ENCODE measurements around the gene BAAT. TPM values are rescaled to one million over a fixed set of nuclear protein-coding genes. Genes with fewer than 3 reads are reported as not detected.
A peak's percentile ranks its signal among the peaks of the same experiment; 100 is the strongest.

BAAT gene
- total and polyA plus RNA-seq, 2 experiments from 2014 or later: 19.8 to 41.8 TPM

DNA sequence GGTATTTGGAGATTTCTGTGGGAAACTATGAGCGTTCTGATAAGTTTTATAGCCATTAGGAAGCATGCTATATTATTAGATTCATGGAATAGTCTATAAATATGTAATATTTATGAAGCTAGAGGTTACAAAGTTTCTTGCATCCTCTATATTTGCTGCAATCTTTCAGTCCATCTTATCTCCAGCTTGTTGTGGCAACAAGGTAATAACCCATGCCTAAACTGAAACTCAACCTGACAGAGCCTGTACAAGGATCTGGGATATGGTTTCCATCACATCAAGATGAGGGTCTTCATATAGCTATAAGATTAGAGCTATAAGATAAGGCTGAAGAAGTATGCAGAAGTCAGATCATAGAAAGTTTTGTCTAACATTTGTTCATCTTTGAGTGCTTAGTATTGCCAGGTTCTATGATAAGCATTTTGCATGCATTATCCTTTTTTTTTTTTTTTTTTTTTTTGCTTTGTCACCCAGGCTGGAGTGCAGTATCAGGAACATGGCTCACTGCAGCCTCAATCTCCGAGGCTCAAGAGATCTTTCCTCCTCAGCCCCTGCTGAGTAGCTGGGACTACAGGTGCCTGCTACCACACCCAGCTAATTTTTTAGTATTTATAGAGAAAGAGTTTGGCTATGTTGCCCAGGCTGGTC, 14.8 kb downstream of the BAAT start:
- no peaks in the 10 kb centered on the region for H3K36me3 ChIP-seq (replicated peaks; ENCODE audit: insufficient read depth, low read depth)
- DNase-seq (ENCODE audit: low spot score): no peak
- no peak overlapping the region for H3K4me3 ChIP-seq
- H4K20me1 ChIP-seq (ENCODE audit: insufficient read depth, poor library complexity, severe bottlenecking): no peaks in the 10 kb centered on the region
- TF ChIP-seq EZH2 (IDR thresholded peaks at IDR 0.05; ENCODE audit: borderline replicate concordance): no peak
- TF ChIP-seq, protein P1, sequence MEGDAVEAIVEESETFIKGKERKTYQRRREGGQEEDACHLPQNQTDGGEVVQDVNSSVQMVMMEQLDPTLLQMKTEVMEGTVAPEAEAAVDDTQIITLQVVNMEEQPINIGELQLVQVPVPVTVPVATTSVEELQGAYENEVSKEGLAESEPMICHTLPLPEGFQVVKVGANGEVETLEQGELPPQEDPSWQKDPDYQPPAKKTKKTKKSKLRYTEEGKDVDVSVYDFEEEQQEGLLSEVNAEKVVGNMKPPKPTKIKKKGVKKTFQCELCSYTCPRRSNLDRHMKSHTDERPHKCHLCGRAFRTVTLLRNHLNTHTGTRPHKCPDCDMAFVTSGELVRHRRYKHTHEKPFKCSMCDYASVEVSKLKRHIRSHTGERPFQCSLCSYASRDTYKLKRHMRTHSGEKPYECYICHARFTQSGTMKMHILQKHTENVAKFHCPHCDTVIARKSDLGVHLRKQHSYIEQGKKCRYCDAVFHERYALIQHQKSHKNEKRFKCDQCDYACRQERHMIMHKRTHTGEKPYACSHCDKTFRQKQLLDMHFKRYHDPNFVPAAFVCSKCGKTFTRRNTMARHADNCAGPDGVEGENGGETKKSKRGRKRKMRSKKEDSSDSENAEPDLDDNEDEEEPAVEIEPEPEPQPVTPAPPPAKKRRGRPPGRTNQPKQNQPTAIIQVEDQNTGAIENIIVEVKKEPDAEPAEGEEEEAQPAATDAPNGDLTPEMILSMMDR (IDR thresholded peaks at IDR 0.05; ENCODE audit: poor library complexity): no peak
- no peak for TF ChIP-seq EZH2phosphoT487 (IDR thresholded peaks at IDR 0.05; ENCODE audit: low read depth, severe bottlenecking, unreplicated experiment)
- no peaks in the 10 kb centered on the region for H3K27me3 ChIP-seq
- no peak overlapping the region for H2AFZ ChIP-seq
- H3K4me1 ChIP-seq (ENCODE audit: insufficient read depth): peaks cover 9% of the 10 kb centered on the region
- no peak overlapping the region for H3K27ac ChIP-seq
- no peaks in the 10 kb centered on the region for H3K9me2 ChIP-seq (replicated peaks; ENCODE audit: insufficient read depth)
- 74% methylated on average over 2 of the region's 2 CpGs for WGBS (ENCODE audit: low lambda C conversion rate, missing lambda C conversion rate)
- no peaks in the 10 kb centered on the region for H3K9me3 ChIP-seq (ENCODE audit: low read depth)
- H3K79me2 ChIP-seq: no peaks in the 10 kb centered on the region
- H3K4me2 ChIP-seq: no peak overlapping the region

DNA sequence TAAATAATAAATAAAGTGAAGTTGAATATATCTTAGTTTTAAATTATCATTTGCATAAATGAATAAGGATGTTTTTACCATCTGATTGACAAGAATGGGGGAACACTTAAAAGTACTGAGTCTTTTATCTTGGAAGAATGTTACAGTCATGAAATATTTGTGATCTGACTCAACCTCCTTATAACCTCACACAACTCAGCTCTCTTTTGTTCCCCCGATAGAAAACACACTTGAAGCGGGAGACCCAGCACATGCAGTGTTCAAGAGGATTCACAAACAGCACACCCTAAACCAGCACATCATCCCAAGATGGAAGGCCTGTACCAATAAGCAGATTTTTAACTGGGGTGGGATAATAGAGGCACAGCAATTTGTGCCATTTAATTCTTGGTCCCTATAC, 15.5 kb downstream of the BAAT start:
- no peak for DNase-seq (ENCODE audit: low spot score)
- H3K9me3 ChIP-seq (ENCODE audit: low read depth): no peaks in the 10 kb centered on the region
- TF ChIP-seq EZH2 (IDR thresholded peaks at IDR 0.05; ENCODE audit: borderline replicate concordance) (no peak), EZH2phosphoT487 (IDR thresholded peaks at IDR 0.05; ENCODE audit: low read depth, severe bottlenecking, unreplicated experiment) (no peak)
- TF ChIP-seq, protein P1 (IDR thresholded peaks at IDR 0.05; ENCODE audit: poor library complexity): no peak
- H3K9me2 ChIP-seq (replicated peaks; ENCODE audit: insufficient read depth): no peaks in the 10 kb centered on the region
- peaks cover 9% of the 10 kb centered on the region for H3K4me1 ChIP-seq (ENCODE audit: insufficient read depth)
- no peak overlapping the region for H3K4me2 ChIP-seq
- H3K27ac ChIP-seq: no peak overlapping the region
- no peaks in the 10 kb centered on the region for H3K79me2 ChIP-seq
- H4K20me1 ChIP-seq (ENCODE audit: insufficient read depth, poor library complexity, severe bottlenecking): no peaks in the 10 kb centered on the region
- WGBS (ENCODE audit: low lambda C conversion rate, missing lambda C conversion rate): 63% methylated on average over 2 of the region's 2 CpGs
- H2AFZ ChIP-seq: no peak overlapping the region
- no peaks in the 10 kb centered on the region for H3K36me3 ChIP-seq (replicated peaks; ENCODE audit: insufficient read depth, low read depth)
- no peaks in the 10 kb centered on the region for H3K27me3 ChIP-seq
- no peak overlapping the region for H3K4me3 ChIP-seq

DNA sequence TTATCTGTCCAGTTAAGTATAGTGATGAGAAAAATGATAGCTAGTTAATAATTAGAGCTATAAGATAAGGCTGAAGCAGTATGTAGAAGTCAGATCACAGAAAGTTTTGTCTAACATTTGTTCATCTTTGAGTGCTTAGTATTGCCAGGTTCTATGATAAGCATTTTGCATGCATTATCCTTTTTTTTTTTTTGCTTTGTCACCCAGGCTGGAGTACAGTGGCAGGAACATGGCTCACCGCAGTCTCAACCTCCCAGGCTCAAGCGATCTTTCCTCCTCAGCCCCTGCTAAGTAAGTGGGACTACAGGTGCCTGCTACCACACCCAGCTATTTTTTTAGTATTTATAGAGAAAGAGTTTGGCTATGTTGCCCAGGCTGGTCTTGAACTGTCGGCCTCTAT, 17.5 kb downstream of the BAAT start:
- peak overlapping the region; percentile 61 for H3K4me2 ChIP-seq
- TF ChIP-seq EZH2 (IDR thresholded peaks at IDR 0.05; ENCODE audit: borderline replicate concordance) (no peak), EZH2phosphoT487 (IDR thresholded peaks at IDR 0.05; ENCODE audit: low read depth, severe bottlenecking, unreplicated experiment) (no peak)
- TF ChIP-seq, protein P1 (IDR thresholded peaks at IDR 0.05; ENCODE audit: poor library complexity): no peak
- H3K4me1 ChIP-seq (ENCODE audit: insufficient read depth): peaks cover 9% of the 10 kb centered on the region
- H3K27me3 ChIP-seq: no peaks in the 10 kb centered on the region
- no peaks in the 10 kb centered on the region for H3K36me3 ChIP-seq (replicated peaks; ENCODE audit: insufficient read depth, low read depth)
- H3K4me3 ChIP-seq: no peak overlapping the region
- peak overlapping the region; percentile 63 for H3K27ac ChIP-seq
- H4K20me1 ChIP-seq (ENCODE audit: insufficient read depth, poor library complexity, severe bottlenecking): no peaks in the 10 kb centered on the region
- 88% methylated on average over 3 of the region's 3 CpGs for WGBS (ENCODE audit: low lambda C conversion rate, missing lambda C conversion rate)
- no peaks in the 10 kb centered on the region for H3K79me2 ChIP-seq
- H3K9me2 ChIP-seq (replicated peaks; ENCODE audit: insufficient read depth): no peaks in the 10 kb centered on the region
- H3K9me3 ChIP-seq (ENCODE audit: low read depth): no peaks in the 10 kb centered on the region
- no peak overlapping the region for H2AFZ ChIP-seq
- DNase-seq (ENCODE audit: low spot score): no peak
